ENCODE data around the gene CAP1.
"Not testable (repeated sequence)": the region's sequence is repeated elsewhere in the genome, so short reads cannot be mapped to it uniquely, and the experiment has no call there.

Gene CAP1

DNA sequence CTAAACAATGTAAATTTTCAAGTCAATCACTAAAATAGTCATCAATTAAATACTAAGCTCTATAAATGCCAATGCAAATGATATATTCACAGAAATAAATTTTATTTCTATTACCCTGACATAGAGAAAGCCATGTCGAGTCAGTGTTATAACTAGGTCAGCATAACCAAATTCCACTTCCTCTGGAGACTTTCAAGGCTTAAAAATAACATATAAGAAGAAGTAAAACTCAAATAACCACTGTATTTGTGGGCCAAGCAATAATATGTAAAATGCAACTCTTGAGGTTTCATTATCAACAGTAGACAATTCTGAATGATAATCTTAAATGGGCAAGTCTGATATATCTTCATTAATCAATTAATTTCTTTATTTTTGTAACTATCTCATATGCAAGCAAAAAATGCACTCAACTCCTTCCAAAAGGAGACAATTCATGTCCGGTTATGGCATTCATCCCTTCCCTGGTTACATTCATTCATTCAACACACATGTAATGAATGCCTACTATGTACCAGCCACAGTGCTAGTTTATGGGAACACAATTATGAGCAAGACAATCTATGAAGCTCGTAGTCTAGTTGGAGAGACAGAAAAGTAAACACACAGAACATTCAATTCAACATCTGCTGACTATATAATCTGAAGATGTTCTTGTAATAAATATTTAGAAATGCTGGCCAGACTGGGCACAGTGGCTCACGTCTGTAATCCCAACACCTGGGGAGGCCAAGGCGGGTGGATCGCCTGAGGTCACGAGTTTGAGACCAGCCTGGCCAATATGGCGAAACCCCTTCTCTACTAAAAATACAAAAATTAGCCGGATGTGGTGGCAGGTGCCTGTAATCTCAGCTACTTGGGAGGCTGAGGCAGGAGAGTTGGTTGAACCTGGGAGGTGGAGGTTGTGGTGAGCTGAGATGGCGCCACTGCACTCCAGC is 37.1 kb upstream of the CAP1 start:
- H3K4me3 ChIP-seq (ENCODE audit: low read depth, low read length): no peak overlapping the region
- DNase-seq (ENCODE audit: low read depth): no peak
- in situ Hi-C loops (cut with HindIII; ENCODE audit: low sequenced_read_pairs): no loop called here
- TF ChIP-seq, protein P1, sequence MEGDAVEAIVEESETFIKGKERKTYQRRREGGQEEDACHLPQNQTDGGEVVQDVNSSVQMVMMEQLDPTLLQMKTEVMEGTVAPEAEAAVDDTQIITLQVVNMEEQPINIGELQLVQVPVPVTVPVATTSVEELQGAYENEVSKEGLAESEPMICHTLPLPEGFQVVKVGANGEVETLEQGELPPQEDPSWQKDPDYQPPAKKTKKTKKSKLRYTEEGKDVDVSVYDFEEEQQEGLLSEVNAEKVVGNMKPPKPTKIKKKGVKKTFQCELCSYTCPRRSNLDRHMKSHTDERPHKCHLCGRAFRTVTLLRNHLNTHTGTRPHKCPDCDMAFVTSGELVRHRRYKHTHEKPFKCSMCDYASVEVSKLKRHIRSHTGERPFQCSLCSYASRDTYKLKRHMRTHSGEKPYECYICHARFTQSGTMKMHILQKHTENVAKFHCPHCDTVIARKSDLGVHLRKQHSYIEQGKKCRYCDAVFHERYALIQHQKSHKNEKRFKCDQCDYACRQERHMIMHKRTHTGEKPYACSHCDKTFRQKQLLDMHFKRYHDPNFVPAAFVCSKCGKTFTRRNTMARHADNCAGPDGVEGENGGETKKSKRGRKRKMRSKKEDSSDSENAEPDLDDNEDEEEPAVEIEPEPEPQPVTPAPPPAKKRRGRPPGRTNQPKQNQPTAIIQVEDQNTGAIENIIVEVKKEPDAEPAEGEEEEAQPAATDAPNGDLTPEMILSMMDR (IDR thresholded peaks at IDR 0.05; ENCODE audit: low read depth, low read length, missing control alignments): no peak

DNA sequence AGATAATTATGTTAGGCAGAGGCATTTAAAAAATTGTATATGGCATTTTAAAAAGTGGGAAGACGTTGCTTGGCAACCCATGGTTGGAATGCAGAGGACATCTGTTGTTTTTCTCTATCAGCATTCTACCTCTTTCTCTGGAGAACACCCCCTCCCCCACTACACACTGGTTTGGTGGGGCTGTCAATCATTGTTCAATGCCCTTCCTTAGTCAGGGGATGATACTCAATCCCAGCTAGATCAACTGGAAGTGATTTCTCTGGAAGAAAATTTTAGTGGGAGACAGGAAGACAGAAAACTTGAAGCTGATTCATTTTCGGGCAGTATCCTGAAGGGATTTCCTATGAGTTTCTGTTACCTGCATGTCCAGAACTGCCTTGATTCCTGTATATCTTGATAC is 35.7 kb upstream of the CAP1 start:
- no peak for DNase-seq (ENCODE audit: low read depth)
- TF ChIP-seq, protein P1 (IDR thresholded peaks at IDR 0.05; ENCODE audit: low read depth, low read length, missing control alignments): no peak
- in situ Hi-C loops (cut with HindIII; ENCODE audit: low sequenced_read_pairs): no loop called here
- H3K4me3 ChIP-seq (ENCODE audit: low read depth, low read length): no peak overlapping the region

GRCh38 chr1:40007481-40008034 is 33.0 kb upstream of the CAP1 start:
- H3K4me3 ChIP-seq (ENCODE audit: low read depth, low read length); DNase-seq (ENCODE audit: low read depth); in situ Hi-C loops (cut with HindIII; ENCODE audit: low sequenced_read_pairs): not testable (repeated sequence)

DNA sequence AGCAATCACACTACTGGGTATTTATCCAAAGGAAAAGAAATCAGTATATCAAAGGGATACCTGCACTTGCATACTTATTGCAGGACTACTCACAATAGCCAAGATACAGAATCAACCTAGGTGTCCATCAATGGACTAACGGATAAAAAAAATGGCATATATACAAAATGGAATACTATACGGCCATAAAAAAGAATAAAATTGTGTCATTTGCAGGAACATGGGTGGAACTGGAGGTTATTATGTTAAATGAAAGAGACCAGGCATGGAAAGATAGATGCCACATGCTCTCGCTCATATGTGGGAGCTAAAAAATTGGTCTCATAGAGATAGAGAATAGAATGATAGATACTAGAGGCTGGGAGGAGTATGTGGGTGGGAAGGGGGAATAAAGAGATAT is 29.3 kb upstream of the CAP1 start:
- no peak overlapping the region for H3K4me3 ChIP-seq (ENCODE audit: low read depth, low read length)
- in situ Hi-C loops (cut with HindIII; ENCODE audit: low sequenced_read_pairs): no loop called here
- TF ChIP-seq, protein P1 (IDR thresholded peaks at IDR 0.05; ENCODE audit: low read depth, low read length, missing control alignments): no peak
- DNase-seq (ENCODE audit: low read depth): no peak

- in situ Hi-C loops (cut with HindIII; ENCODE audit: low sequenced_read_pairs): no loop called here
- DNase-seq (ENCODE audit: low read depth): no peak
- no peak overlapping the region for H3K4me3 ChIP-seq (ENCODE audit: low read depth, low read length)
- TF ChIP-seq, protein P1 (IDR thresholded peaks at IDR 0.05; ENCODE audit: low read depth, low read length, missing control alignments): no peak
Observed at GRCh38 chr1:40014253-40014706, 26.2 kb upstream of the CAP1 start.

GRCh38 chr1:40014812-40015594 is 25.5 kb upstream of the CAP1 start:
- H3K4me3 ChIP-seq (ENCODE audit: low read depth, low read length): no peak overlapping the region
- in situ Hi-C loops (cut with HindIII; ENCODE audit: low sequenced_read_pairs): no loop called here
- TF ChIP-seq, protein P1 (IDR thresholded peaks at IDR 0.05; ENCODE audit: low read depth, low read length, missing control alignments): no peak
- peak; percentile 37 for DNase-seq (ENCODE audit: low read depth)
